NCI-H128 (cell line): ENCODE data around the gene FNDC1.
"Not testable (repeated sequence)": the region's sequence is repeated elsewhere in the genome, so short reads cannot be mapped to it uniquely, and the experiment has no call there.

ENCODE experiments used
- DNase-seq: peaks from one replicate; lab custom pipeline; 2025; ENCODE audit not compliant: unreplicated experiment; lab: John Stamatoyannopoulos, UW

Gene FNDC1

DNA sequence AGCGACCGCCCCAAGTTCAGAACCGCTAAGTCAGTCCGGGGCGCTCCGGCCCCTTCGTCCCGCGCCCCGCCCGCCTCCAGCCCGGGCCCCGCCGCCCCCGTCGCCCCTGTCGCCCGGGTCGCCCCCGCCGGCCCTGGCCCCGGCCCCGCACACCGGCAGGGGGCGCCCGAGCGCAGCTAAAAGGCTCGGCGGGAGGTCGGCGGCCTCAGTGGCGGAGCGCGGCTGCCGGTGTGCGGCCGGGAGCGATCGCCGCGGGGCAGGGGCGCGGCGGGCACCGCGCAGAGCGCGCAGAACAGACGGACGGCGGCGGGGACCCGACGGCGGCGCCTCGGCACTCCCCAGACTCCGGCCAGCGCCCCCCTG, at the start of gene FNDC1:
TSS of gene FNDC1 (plus strand) at position 208 of the 363 bp plus-strand sequence. CDS start 197 bp downstream, outside the sequence.
- DNase-seq: no peak

DNA sequence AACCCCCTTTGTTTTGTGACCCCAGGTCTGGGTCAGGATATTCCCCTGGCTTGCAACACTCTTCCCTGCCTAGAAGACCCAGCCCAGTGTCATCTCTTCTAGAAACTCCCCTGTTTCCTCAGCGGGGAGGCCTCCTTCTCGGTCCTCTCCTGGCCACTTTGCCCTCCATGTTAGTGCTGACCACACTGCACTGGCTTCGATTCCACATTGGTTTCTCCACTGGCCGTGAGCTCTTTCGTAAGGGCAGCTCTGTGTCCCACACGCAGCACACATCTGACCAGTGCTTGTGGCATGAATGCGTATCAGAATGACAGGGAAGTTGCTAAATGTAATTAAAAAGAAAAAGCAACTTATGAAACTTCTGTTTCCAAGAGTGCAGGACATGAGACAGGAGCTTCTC, 49.4 kb upstream of the FNDC1 start:
- no peak for DNase-seq

- DNase-seq: no peak
Measured at GRCh38 chr6:159121486-159121885, 47.7 kb upstream of the FNDC1 start.

DNA sequence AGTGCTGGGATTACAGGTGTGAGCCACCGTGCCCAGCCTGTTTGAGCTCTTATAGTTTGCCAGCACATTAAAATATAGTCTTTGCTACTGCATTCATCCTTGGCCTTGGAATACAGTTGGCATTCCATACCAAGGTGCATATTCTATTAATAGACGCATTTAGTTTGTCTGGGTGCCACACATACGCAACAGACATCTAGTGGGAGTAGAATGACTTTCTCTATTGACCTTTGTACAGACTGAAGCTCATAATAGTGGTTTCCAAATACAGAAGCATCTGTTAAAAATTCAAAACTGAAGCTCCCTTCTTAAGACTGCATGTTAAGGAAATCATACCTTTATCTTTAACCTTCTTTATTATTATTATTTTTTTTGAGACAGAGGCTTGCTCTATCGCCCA, 46.7 kb upstream of the FNDC1 start:
- DNase-seq: no peak

DNA sequence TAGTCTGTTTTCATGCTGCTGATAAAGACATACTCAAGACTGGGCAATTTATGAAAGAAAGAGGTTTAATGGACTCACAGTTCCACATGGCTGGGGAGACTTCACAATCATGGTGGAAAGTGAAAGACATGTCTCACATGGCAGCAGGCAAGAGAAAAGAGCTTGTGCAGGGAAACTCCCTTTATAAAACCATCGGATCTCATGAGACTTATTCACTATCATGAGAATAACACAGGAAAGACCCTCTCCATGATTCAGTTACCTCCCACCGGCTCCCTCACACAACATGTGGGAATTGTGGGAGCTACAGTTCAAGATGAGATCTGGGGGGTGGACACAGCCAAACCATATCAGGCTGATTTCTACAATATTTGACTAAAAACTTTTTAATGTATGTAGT, 45.4 kb upstream of the FNDC1 start:
- not testable (repeated sequence) for DNase-seq

DNA sequence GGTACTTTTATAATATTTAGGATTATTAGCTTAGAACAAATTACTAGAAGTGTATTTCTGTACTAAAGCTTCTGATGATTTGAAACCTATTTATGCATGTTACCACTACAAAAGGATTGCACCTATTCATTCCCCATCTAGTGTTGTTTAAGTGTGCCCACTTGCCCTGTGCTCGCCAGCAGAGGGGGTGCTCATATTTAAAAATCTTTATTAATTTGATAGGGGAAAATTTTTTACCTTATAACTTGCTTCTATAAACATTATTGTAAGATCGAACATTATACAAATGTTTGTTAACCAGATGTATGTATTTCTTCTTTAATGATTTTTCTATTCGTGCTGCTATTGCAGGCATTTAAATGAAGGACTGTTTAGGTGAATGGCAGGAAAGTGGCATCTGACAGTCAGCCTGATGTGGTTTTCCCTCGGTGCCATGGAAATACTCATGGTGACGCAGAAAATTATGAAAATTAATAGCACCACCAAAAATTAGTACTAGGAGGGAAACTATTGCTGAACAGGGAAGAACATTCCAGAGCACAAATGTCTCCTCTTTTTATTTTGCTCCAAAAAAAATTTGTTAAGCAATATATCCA, 44.1 kb upstream of the FNDC1 start:
- DNase-seq: no peak

- no peak for DNase-seq
Measured at GRCh38 chr6:159125951-159126352, 43.2 kb upstream of the FNDC1 start.

- DNase-seq: no peak
Measured at GRCh38 chr6:159126590-159126989, 42.6 kb upstream of the FNDC1 start.

GRCh38 chr6:159127701-159128100, 41.5 kb upstream of the FNDC1 start:
- DNase-seq: no peak

GRCh38 chr6:159128978-159129377, 40.2 kb upstream of the FNDC1 start:
- no peak for DNase-seq

- DNase-seq: no peak
Measured at GRCh38 chr6:159130846-159131245, 38.4 kb upstream of the FNDC1 start.

- no peak for DNase-seq
Measured at GRCh38 chr6:159131709-159132108, 37.5 kb upstream of the FNDC1 start.

DNA sequence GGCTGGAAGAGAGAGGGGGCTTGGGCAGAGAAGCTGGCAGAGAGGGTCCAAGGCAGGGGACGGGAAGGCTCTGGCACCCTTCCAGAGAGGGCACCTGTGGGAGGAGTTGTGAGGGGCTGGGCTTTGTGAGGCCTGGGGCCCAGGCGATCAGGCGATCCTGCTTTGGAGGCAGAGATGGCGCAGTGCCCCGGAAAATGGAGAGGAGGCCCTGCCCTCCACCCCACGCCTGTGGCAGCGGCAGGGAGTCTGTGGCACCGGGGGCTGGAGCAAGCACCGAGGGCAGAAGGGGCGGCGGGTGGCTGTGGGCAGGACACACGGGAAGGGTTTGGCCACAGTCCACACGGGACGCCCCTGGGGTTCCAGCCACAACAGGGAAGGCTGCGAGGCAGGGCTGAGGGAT, 36.5 kb upstream of the FNDC1 start:
- no peak for DNase-seq

DNA sequence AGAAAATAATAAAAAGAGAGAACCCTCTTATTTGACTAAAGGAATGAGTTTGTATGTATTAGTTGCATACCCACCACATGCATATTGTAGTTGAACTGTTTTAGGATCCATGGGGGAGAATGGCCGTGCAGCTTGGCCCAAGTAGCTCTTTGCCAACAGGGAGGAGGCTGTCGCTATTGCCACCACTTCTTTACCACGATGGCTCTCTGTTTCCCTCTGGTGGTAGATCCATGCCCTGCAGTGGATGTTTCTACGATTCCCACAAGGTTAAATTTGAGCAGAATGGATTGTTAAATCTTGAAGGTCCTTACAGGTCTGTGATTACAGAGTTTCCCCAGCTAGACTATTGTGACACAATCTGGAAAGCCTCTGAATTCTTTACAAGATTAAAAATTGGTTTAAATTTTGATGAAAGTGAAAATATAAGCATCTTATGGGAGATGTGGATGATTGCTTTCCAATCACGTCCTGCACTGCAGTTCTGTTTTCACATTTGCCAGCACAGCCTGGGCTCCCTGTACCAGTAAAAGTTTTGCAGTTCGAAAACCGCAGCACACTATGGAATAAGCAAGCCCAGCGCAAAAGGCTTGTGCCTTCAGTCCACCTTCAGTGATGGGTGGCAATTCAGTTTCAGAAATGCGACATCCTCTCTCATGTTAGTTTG, 34.4 kb upstream of the FNDC1 start:
- peak; percentile 25 for DNase-seq

- no peak for DNase-seq
Measured at GRCh38 chr6:159137676-159138075, 31.5 kb upstream of the FNDC1 start.

GRCh38 chr6:159142531-159142930, 26.7 kb upstream of the FNDC1 start:
- DNase-seq: no peak

DNA sequence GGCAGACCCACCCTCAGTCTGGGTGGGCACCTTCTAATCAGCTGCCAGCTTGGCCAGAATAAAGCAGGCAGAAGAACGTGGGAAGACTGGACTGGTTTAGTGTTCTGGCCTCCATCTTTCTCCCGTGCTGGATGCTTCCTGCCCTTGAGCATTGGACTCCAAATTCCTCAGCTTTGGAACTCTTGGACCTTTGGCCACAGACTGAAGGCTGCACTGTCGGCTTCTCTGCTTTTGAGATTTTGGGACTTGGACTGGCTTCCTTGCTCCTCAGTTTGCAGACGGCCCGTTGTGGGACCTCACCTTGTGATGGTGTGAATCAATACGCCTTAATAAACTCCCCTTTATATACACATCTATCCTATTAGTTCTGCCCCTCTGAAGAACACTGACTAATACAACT, 20.6 kb upstream of the FNDC1 start:
- no peak for DNase-seq

- DNase-seq: no peak
Measured at GRCh38 chr6:159149641-159150040, 19.6 kb upstream of the FNDC1 start.

DNA sequence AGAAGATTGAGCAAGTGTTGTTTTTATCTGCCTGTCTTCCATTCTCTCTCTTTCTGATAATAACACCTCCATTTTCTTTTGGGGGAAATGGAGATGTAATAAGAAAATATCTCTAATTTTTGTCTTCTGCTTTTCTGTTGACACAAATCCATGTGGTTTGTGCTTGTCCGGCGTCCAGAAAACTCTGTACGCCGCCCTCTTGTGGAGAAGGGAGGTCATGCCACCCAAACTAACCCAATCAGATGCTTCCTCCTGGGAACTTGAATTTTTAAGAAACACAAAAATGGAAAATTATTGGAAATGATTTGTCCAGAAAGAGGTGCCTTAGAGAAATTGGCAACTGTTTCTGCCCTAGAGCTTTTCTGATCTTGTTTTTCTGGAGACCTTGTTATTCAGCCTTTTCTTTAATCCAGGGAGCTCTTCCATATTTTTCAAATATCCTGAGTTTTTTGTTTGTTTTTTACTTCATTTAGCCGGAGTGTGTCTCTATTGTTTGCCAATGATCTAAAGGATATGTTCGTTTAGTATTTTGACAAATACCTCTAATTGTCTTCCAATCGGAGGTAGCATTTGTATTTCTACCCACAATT, 17.8 kb upstream of the FNDC1 start:
- DNase-seq: no peak

- no peak for DNase-seq
Measured at GRCh38 chr6:159152041-159152440, 17.2 kb upstream of the FNDC1 start.

DNA sequence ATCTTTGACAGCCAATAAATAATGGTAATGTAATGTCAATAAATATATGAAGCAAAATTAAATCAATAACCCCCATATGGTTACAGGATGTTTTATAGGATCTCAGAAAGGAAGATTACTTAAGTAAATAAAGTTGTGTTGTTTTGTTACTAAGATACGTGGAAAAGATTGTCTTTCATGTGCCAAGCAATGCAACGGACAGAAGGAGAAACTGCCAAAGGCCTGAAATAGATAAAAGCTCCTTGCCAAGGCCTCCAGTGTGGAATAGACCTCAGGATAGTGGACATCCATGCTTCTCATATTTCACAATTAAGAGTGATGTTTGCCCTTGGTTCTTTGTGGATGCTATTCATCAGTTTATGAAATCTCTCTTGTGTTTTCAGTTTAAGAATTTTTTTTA, 16.4 kb upstream of the FNDC1 start:
- DNase-seq: no peak

DNA sequence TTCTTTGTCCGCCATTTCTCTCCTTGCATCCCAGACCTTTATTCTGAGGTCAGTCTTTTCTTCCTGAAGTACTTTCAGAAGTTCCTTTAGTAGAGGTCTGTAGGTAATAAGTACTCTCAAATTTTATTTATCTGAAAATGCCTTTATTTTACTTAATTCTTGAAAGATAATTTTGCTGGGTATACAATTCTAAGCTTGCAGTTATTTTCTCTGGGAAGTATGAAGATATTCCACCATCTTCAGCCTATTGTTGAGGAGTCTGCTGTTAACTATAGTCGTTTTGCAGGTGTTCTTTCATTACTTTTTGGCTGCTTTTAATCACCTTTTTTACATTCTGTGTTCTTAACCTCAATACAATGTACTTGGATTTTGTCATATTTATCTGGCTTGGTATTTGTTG, 13.5 kb upstream of the FNDC1 start:
- DNase-seq: no peak

DNA sequence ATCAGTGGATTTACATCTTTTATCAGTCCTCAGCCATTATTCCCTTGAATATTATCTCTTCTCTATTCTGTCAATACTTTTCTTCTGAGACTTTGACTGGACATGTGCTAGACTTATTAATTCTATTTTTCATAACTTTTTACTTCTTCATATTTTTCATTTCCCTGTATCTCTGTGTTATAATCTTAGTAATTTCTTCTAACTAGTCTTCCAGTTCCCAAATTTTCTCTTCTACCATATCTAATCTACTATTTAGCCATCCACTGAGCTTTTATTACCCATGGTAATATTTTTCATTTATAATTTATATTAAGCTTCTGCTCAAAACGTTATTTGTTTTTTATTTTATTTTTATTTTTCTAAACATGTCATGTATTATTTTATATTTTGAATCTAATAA, 13.1 kb upstream of the FNDC1 start:
- no peak for DNase-seq
